ENCODE measurements around the gene WNT3A. TPM values are rescaled to one million over a fixed set of nuclear protein-coding genes. Genes with fewer than 3 reads are reported as not detected.

The WNT3A gene
- total RNA-seq, 2 donors from 2014 or later, result 0.11 to 0.46 TPM

DNA sequence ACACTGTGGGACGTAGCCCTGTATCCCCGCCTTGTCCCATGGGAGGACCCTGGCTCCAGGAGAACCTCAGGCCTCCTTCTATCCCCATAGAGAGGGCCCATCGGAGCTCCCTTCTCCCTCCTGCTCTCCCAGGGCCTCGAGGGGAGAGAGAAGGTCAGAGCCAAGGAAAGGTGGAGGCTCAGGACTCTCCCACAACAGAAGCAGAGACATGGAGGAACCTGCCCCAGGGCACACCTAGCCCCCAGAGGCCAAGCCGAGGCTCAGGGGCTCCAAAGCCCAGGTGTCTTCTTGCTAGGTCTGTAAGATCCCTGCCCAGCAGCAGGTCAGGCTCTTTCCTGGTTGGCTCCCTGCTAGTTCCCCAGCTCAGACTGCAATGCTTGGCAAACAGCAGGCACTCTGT is 41.3 kb downstream of the WNT3A start:
- H3K9me3 Mint-ChIP-seq, result peaks cover 2% of the 10 kb centered on the region
- no peak overlapping the region for H3K4me3 ChIP-seq (ENCODE audit: low read length)
- H3K27ac ChIP-seq (ENCODE audit: low read depth, low read length), result no peak overlapping the region
- no peaks in the 10 kb centered on the region for H3K36me3 Mint-ChIP-seq (ENCODE audit: low read depth)
- WGBS, 2 experiments (ENCODE audit: insufficient coverage in 1 of 2, insufficient read length in 1 of 2), result 88 to 93% methylated on average over 2 to 5 of the region's 5 CpGs
- H3K27me3 Mint-ChIP-seq (ENCODE audit: insufficient read depth), result peaks cover 71% of the 10 kb centered on the region
- H3K27ac Mint-ChIP-seq, result no peak overlapping the region
- H3K4me1 Mint-ChIP-seq, result no peaks in the 10 kb centered on the region
- TF ChIP-seq, protein P1, sequence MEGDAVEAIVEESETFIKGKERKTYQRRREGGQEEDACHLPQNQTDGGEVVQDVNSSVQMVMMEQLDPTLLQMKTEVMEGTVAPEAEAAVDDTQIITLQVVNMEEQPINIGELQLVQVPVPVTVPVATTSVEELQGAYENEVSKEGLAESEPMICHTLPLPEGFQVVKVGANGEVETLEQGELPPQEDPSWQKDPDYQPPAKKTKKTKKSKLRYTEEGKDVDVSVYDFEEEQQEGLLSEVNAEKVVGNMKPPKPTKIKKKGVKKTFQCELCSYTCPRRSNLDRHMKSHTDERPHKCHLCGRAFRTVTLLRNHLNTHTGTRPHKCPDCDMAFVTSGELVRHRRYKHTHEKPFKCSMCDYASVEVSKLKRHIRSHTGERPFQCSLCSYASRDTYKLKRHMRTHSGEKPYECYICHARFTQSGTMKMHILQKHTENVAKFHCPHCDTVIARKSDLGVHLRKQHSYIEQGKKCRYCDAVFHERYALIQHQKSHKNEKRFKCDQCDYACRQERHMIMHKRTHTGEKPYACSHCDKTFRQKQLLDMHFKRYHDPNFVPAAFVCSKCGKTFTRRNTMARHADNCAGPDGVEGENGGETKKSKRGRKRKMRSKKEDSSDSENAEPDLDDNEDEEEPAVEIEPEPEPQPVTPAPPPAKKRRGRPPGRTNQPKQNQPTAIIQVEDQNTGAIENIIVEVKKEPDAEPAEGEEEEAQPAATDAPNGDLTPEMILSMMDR (conservative IDR thresholded peaks at IDR 0.05), result no peak
- H3K4me3 Mint-ChIP-seq, result no peak overlapping the region
- no peaks in the 10 kb centered on the region for H3K4me1 ChIP-seq (ENCODE audit: control insufficient read depth, insufficient read depth, low read length)
- no peaks in the 10 kb centered on the region for H3K9me3 ChIP-seq (ENCODE audit: control insufficient read depth, low read length)
- H3K27me3 ChIP-seq (ENCODE audit: control insufficient read depth, insufficient read depth, low read length, poor library complexity, severe bottlenecking), result peaks cover 13% of the 10 kb centered on the region
- no peaks in the 10 kb centered on the region for H3K36me3 ChIP-seq (ENCODE audit: control insufficient read depth, insufficient read depth, low read length)
- no peak for DNase-seq
- no peak overlapping the region for H3K9ac ChIP-seq (ENCODE audit: extremely low read depth, low read length, poor library complexity, severe bottlenecking)

DNA sequence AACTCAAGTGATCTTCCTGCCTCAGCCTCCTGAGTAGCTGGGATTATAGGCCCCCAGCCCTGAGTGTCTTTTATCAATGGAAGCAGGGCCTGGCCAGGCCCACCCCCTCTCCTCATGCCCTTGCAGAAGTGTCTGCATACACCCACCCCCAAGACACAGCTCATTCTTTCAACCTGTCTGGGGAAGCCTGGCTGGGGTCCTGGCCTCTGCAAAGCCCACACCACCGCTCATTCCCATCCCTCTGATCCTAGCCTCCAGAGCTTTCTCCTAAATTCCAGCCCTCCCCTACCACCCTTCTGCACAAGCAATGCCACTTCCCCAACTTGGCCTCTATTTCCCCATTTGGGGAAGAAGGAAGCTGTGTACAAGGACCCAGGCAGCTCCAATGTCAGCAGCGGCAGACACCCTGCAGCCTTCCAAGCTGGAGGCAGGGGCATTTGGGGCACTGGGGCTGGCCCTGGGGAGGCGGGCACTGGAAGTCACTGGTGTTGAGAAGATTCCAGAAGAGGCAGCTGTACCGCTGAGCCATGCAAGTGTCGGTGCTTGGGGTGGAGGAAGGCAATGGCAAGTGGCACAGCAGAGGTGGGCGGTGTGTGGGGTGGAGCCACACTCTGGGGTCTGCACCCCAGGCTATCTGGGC is 42.0 kb downstream of the WNT3A start:
- H3K9ac ChIP-seq (ENCODE audit: extremely low read depth, low read length, poor library complexity, severe bottlenecking), result no peak overlapping the region
- H3K36me3 ChIP-seq (ENCODE audit: control insufficient read depth, insufficient read depth, low read length), result no peaks in the 10 kb centered on the region
- TF ChIP-seq, protein P1 (conservative IDR thresholded peaks at IDR 0.05), result no peak
- no peak overlapping the region for H3K27ac ChIP-seq (ENCODE audit: low read depth, low read length)
- H3K4me3 Mint-ChIP-seq, result no peak overlapping the region
- H3K27me3 ChIP-seq (ENCODE audit: control insufficient read depth, insufficient read depth, low read length, poor library complexity, severe bottlenecking), result peaks cover 13% of the 10 kb centered on the region
- no peak overlapping the region for H3K4me3 ChIP-seq (ENCODE audit: low read length)
- WGBS, 2 experiments (ENCODE audit: insufficient coverage in 1 of 2, insufficient read length in 1 of 2), result 85 to 91% methylated on average over 5 to 6 of the region's 6 CpGs
- no peaks in the 10 kb centered on the region for H3K9me3 ChIP-seq (ENCODE audit: control insufficient read depth, low read length)
- H3K36me3 Mint-ChIP-seq (ENCODE audit: low read depth), result no peaks in the 10 kb centered on the region
- no peak for DNase-seq
- peaks cover 2% of the 10 kb centered on the region for H3K9me3 Mint-ChIP-seq
- no peak overlapping the region for H3K27ac Mint-ChIP-seq
- H3K4me1 ChIP-seq (ENCODE audit: control insufficient read depth, insufficient read depth, low read length), result no peaks in the 10 kb centered on the region
- H3K4me1 Mint-ChIP-seq, result no peaks in the 10 kb centered on the region
- H3K27me3 Mint-ChIP-seq (ENCODE audit: insufficient read depth), result peaks cover 77% of the 10 kb centered on the region

DNA sequence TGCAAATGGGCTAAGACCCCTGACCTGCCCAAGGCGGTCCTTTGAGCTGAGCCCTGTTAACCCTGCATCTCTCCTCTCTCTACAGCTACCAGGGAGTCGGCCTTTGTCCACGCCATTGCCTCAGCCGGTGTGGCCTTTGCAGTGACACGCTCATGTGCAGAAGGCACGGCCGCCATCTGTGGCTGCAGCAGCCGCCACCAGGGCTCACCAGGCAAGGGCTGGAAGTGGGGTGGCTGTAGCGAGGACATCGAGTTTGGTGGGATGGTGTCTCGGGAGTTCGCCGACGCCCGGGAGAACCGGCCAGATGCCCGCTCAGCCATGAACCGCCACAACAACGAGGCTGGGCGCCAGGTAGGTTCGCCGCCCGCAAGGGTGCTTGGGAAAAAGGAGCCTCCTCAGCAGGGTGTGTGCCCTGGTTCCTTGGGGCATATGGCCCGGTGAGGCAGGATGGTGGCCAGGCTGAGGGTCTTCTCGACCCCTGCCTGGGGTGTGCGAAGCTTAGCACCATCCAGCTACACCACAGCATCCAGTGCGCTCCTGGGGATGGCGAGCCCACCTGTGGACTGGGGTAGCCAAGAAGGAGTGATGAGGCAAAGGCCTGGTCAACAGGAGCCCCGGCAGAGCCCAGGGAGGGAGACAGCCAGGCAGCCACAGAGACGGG is 43.9 kb downstream of the WNT3A start:
- Histone ChIP-seq H3K9me3 (ENCODE audit: control insufficient read depth, low read length) (no peaks in the 10 kb centered on the region), H3K36me3 (ENCODE audit: control insufficient read depth, insufficient read depth, low read length) (no peaks in the 10 kb centered on the region), H3K27me3 (ENCODE audit: control insufficient read depth, insufficient read depth, low read length, poor library complexity, severe bottlenecking) (peaks cover 19% of the 10 kb centered on the region), H3K27ac (ENCODE audit: low read depth, low read length) (no peak overlapping the region), H3K9ac (ENCODE audit: extremely low read depth, low read length, poor library complexity, severe bottlenecking) (no peak overlapping the region), H3K4me1 (ENCODE audit: control insufficient read depth, insufficient read depth, low read length) (no peaks in the 10 kb centered on the region), H3K4me3 (ENCODE audit: low read length) (no peak overlapping the region)
- Mint-ChIP-seq H3K4me3 (no peak overlapping the region), H3K27ac (no peak overlapping the region), H3K36me3 (ENCODE audit: low read depth) (no peaks in the 10 kb centered on the region), H3K27me3 (ENCODE audit: insufficient read depth) (peaks cover 73% of the 10 kb centered on the region), H3K4me1 (no peaks in the 10 kb centered on the region), H3K9me3 (peaks cover 3% of the 10 kb centered on the region)
- DNase-seq, result no peak
- TF ChIP-seq, protein P1 (conservative IDR thresholded peaks at IDR 0.05), result no peak
- 93% methylated on average over 16 to 30 of the region's 30 CpGs for WGBS, 2 experiments (ENCODE audit: insufficient coverage in 1 of 2, insufficient read length in 1 of 2)
